Subcutaneous abdominal adipose tissue (tissue), 5 donors: Measurements from ENCODE around the gene SLC38A4.

Experiments used
- H3K27ac ChIP-seq: one replicate; pipeline ENCODE4 v1.7.0; 2013; ENCODE audit warnings: low read depth, mild to moderate bottlenecking, inconsistent platforms, low read length, moderate library complexity
- H3K27me3 ChIP-seq, 5 donors: one replicate each; pipeline ENCODE4 v1.7.0; 2013; ENCODE audit warnings: low read length in 5 of 5, inconsistent platforms in 1 of 5; ENCODE audit not compliant: control insufficient read depth in 5 of 5, insufficient read depth in 4 of 5
- H3K36me3 ChIP-seq, 5 donors: one replicate each; pipeline ENCODE4 v1.7.0; 2013; ENCODE audit warnings: low read length in 5 of 5; ENCODE audit not compliant: control insufficient read depth in 5 of 5, insufficient read depth in 5 of 5
- H3K4me1 ChIP-seq, 5 donors: one replicate each; pipeline ENCODE4 v1.7.0; 2013; ENCODE audit warnings: low read length in 5 of 5, mild to moderate bottlenecking in 3 of 5, moderate library complexity in 1 of 5; ENCODE audit not compliant: control insufficient read depth in 5 of 5, insufficient read depth in 5 of 5
- H3K4me3 ChIP-seq, 5 donors: one replicate each; pipeline ENCODE4 v1.7.0; 2013; ENCODE audit warnings: low read length in 5 of 5, low read depth in 1 of 5
- H3K9ac ChIP-seq, 5 donors: one replicate each; pipeline ENCODE4 v1.7.0; 2013; ENCODE audit warnings: low read length in 5 of 5, mild to moderate bottlenecking in 4 of 5, moderate library complexity in 3 of 5
- H3K9me3 ChIP-seq, 5 donors: one replicate each; pipeline ENCODE4 v1.7.0; 2013; ENCODE audit warnings: low read length in 5 of 5; ENCODE audit not compliant: control insufficient read depth in 5 of 5
- donor health status: healthy.
- donor health status: healthy.
- donor health status: healthy.
- donor health status: healthy.
- donor health status: healthy.

SLC38A4 gene

GRCh38 chr12:46818642-46819041, 7.2 kb downstream of the SLC38A4 start:
- Histone ChIP-seq H3K27ac (no peak overlapping the region), H3K27me3 (no peaks in the 10 kb centered on the region), H3K9me3 (no peaks in the 10 kb centered on the region), H3K4me1 (no peaks in the 10 kb centered on the region), H3K36me3 (no peaks in the 10 kb centered on the region), H3K9ac (no peak overlapping the region), H3K4me3 (no peak overlapping the region)

GRCh38 chr12:46815809-46816208, 10.0 kb downstream of the SLC38A4 start:
- no peaks in the 10 kb centered on the region for H3K27me3 ChIP-seq
- no peak overlapping the region for H3K9ac ChIP-seq
- no peaks in the 10 kb centered on the region for H3K9me3 ChIP-seq
- H3K36me3 ChIP-seq = no peaks in the 10 kb centered on the region
- H3K27ac ChIP-seq = no peak overlapping the region
- no peak overlapping the region for H3K4me3 ChIP-seq
- no peaks in the 10 kb centered on the region for H3K4me1 ChIP-seq

- no peak overlapping the region for H3K9ac ChIP-seq
- no peak overlapping the region for H3K27ac ChIP-seq
- no peaks in the 10 kb centered on the region for H3K27me3 ChIP-seq
- H3K4me3 ChIP-seq = no peak overlapping the region
- H3K4me1 ChIP-seq = no peaks in the 10 kb centered on the region
- no peaks in the 10 kb centered on the region for H3K9me3 ChIP-seq
- no peaks in the 10 kb centered on the region for H3K36me3 ChIP-seq
Measured at GRCh38 chr12:46814143-46814542, 11.7 kb downstream of the SLC38A4 start.

DNA sequence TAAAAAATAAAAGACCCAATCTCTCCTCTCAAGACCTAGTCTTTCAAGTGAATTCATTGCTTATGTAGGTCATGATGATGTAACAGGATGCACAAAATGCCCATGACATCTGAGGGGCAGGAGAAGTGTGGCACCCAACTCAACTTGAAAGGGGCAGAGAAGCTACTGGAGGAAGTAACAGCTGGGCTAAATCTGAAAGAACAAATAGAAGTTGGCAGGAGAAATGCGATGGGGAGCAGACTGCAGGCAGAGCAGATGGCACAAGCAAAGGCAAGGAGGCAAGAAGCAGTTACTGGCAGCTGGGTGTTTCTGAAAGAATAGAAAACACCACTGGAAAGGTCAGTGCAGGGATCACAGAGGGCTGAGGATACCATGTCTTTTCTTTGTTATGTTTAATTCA, 14.6 kb downstream of the SLC38A4 start:
- Histone ChIP-seq H3K4me1 (no peaks in the 10 kb centered on the region), H3K27ac (no peak overlapping the region), H3K9me3 (no peaks in the 10 kb centered on the region), H3K4me3 (no peak overlapping the region), H3K27me3 (no peaks in the 10 kb centered on the region), H3K36me3 (no peaks in the 10 kb centered on the region), H3K9ac (no peak overlapping the region)

DNA sequence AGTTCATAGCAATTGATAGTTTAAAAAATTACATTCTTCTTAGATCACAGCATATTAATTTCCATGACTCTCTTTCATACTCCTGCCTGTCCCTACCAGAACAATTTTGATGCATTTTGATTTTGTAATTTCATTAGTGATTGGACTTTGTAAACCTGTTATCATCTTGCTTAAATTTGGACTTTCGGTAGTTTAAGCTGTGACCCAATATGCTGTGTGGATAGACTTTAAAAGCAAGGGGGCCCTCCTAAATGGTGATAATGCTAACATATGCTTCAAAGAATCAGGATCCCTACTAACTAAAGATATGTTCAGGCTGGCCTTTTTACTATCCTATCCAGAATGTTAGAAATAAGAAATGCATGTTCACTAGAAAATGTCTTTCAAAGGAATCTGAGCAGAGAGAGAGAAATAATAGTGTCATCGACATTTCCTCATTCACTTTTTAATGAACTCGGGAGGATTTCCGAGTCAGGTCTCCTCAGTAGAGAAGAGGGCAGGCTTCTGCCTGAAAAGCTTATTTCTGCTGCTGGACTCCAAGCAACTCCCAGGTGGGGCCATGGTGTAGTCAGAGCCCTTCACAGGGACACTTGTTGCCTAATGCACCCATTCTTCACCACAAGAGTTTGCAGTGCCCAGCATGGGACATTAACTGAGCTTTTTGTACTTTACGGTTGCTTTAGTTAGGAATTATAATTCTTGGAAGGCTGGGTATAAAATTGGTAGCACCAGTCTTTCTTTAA, 16.7 kb downstream of the SLC38A4 start:
- H3K4me3 ChIP-seq = no peak overlapping the region

GRCh38 chr12:46808317-46808716, 17.5 kb downstream of the SLC38A4 start:
- no peaks in the 10 kb centered on the region for H3K4me1 ChIP-seq

More for the DNA sequence above, 16.7 kb downstream of the SLC38A4 start:
- H3K9me3 ChIP-seq = no peaks in the 10 kb centered on the region
- no peak overlapping the region for H3K9ac ChIP-seq
- no peaks in the 10 kb centered on the region for H3K27me3 ChIP-seq
- H3K4me1 ChIP-seq = no peaks in the 10 kb centered on the region
- no peak overlapping the region for H3K27ac ChIP-seq
- no peaks in the 10 kb centered on the region for H3K36me3 ChIP-seq

DNA sequence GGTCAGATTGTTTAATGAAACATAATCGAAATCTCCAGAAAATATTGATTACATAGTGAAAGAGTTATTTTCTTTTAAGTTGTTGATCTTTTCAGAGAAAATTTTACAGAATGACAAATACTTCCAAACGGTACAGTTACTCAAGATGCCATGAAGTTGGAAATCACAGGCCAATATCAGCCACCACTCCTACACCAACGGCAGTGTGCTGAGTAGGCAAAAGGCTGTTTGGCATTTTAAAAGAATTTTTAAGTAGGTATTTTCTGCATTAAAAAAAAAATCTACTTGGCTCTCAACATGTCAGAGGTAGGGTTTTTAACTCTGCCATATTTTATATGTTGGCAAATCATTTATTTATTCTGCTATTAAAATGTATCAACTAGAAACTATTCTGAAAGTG, 21.7 kb downstream of the SLC38A4 start:
- Histone ChIP-seq H3K4me3 (no peak overlapping the region), H3K9ac (no peak overlapping the region), H3K36me3 (no peaks in the 10 kb centered on the region), H3K4me1 (peaks cover 0 to 4% (median 0%) of the 10 kb centered on the region in 5 donors), H3K9me3 (no peaks in the 10 kb centered on the region), H3K27ac (no peak overlapping the region), H3K27me3 (no peaks in the 10 kb centered on the region)

More at GRCh38 chr12:46808317-46808716, 17.5 kb downstream of the SLC38A4 start:
- H3K27me3 ChIP-seq = no peaks in the 10 kb centered on the region
- no peaks in the 10 kb centered on the region for H3K36me3 ChIP-seq
- H3K4me3 ChIP-seq = no peak overlapping the region
- H3K9ac ChIP-seq = no peak overlapping the region
- H3K27ac ChIP-seq = no peak overlapping the region
- H3K9me3 ChIP-seq = no peaks in the 10 kb centered on the region

GRCh38 chr12:46803517-46803916, 22.3 kb downstream of the SLC38A4 start:
- no peak overlapping the region for H3K27ac ChIP-seq
- H3K4me3 ChIP-seq = no peak overlapping the region
- H3K36me3 ChIP-seq = no peaks in the 10 kb centered on the region
- peaks cover 0 to 4% (median 0%) of the 10 kb centered on the region in 5 donors for H3K4me1 ChIP-seq
- no peaks in the 10 kb centered on the region for H3K9me3 ChIP-seq
- no peaks in the 10 kb centered on the region for H3K27me3 ChIP-seq
- no peak overlapping the region for H3K9ac ChIP-seq

GRCh38 chr12:46801293-46801692, 24.5 kb downstream of the SLC38A4 start:
- Histone ChIP-seq H3K27ac (no peak overlapping the region), H3K9ac (no peak overlapping the region), H3K27me3 (no peaks in the 10 kb centered on the region), H3K36me3 (no peaks in the 10 kb centered on the region), H3K4me1 (peaks cover 0 to 4% (median 0%) of the 10 kb centered on the region in 5 donors), H3K9me3 (no peaks in the 10 kb centered on the region), H3K4me3 (no peak overlapping the region)

DNA sequence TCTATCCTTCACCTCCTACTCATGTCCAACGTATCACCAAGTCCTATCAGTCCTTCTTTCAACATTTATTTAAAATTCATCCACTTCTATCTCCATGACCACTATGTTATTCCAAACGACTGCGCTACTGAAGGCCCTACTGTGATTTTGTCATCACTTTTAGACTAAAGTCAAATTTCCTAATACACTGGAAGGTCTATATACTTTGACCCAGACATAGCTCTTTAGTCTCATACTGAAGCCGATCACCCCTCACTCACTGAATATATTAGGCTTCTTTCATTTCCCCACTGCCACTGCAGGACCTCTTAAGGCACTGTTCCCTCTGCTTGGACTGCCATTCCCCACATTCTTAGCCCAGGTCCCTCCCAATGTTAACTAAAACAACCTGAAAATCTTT, 25.6 kb downstream of the SLC38A4 start:
- Histone ChIP-seq H3K27me3 (no peaks in the 10 kb centered on the region), H3K36me3 (no peaks in the 10 kb centered on the region), H3K4me3 (no peak overlapping the region), H3K9ac (no peak overlapping the region), H3K27ac (no peak overlapping the region), H3K4me1 (peaks cover 0 to 4% (median 0%) of the 10 kb centered on the region in 5 donors), H3K9me3 (peaks cover 0 to 3% (median 0%) of the 10 kb centered on the region in 5 donors)
